PC-9 (cell line): ENCODE results near the gene EGFR. TPM values are rescaled to one million over a fixed set of nuclear protein-coding genes. Genes with fewer than 3 reads are reported as not detected.

Experiments used
- BruUV-seq: library from RNA; stranded (reverse); fragments of 400-500 nt; replicated peaks from 2 replicates; lab custom pipeline; 2021; lab: Mats Ljungman, UMichigan
- CTCF ChIA-PET: fragments of 300-600 bp; sonication (Branson Sonifier 250); formaldehyde crosslinking; loops from one replicate; lab custom pipeline; 2022; ENCODE audit warnings: antibody characterized with exemption; lab: Charles Lee
- POLR2A ChIA-PET: fragments of 300-600 bp; sonication (Branson Sonifier 250); formaldehyde crosslinking; loops from one replicate; lab custom pipeline; 2022; ENCODE audit warnings: antibody characterized with exemption; ENCODE audit not compliant: unreplicated experiment; lab: Charles Lee
- DNase-seq, 2 experiments: peaks; one replicate each; pipeline versions ENCODE4 v3.0.0 to v3.0.0-alpha.2; 2015 to 2022; ENCODE audit warnings: mixed read lengths in 1 of 2
- H2AFZ ChIP-seq: fragments of 200-600 bp; sonication (generic); 2 replicates; pipeline ENCODE4 v1.8.1; 2017; ENCODE audit warnings: antibody characterized with exemption
- H3F3A ChIP-seq: fragments of 200-600 bp; sonication (generic); 2 replicates; pipeline ENCODE4 v1.8.1; 2017; ENCODE audit warnings: antibody characterized with exemption, mild to moderate bottlenecking, low read depth; ENCODE audit not compliant: insufficient read depth
- H3K27ac ChIP-seq: fragments of 200-600 bp; sonication (generic); 2 replicates; pipeline ENCODE4 v1.6.1; 2016; ENCODE audit warnings: mixed run types
- H3K27me3 ChIP-seq: fragments of 200-600 bp; sonication (generic); 2 replicates; pipeline ENCODE4 v1.6.1; 2016; ENCODE audit warnings: low read depth, mixed run types; ENCODE audit not compliant: insufficient read depth
- H3K36me3 ChIP-seq: fragments of 200-600 bp; sonication (generic); 2 replicates; pipeline ENCODE4 v1.6.1; 2016; ENCODE audit warnings: low read depth, mixed run types
- H3K4me1 ChIP-seq: fragments of 200-600 bp; sonication (generic); replicated peaks from 2 replicates; pipeline ENCODE4 v1.6.1; 2016; ENCODE audit warnings: mixed run types; ENCODE audit not compliant: insufficient read depth
- H3K4me2 ChIP-seq: fragments of 200-600 bp; sonication (generic); 2 replicates; pipeline ENCODE4 v1.6.1; 2017; ENCODE audit warnings: mixed run types
- H3K4me3 ChIP-seq: fragments of 200-600 bp; sonication (generic); 2 replicates; pipeline ENCODE4 v1.6.1; 2016; ENCODE audit warnings: mixed run types
- H3K79me2 ChIP-seq: fragments of 200-600 bp; sonication (generic); 2 replicates; pipeline ENCODE4 v1.6.1; 2017; ENCODE audit warnings: low read depth, mixed run types
- H3K9me2 ChIP-seq: fragments of 200-600 bp; sonication (generic); 2 replicates; pipeline ENCODE4 v1.8.1; 2017; ENCODE audit warnings: mild to moderate bottlenecking; ENCODE audit not compliant: insufficient read depth
- H3K9me3 ChIP-seq: fragments of 200-600 bp; sonication (generic); 2 replicates; pipeline ENCODE4 v1.8.1; 2016; ENCODE audit warnings: low read depth; ENCODE audit not compliant: insufficient read depth
- H4K20me1 ChIP-seq: fragments of 200-600 bp; sonication (generic); 2 replicates; pipeline ENCODE4 v1.8.1; 2017; ENCODE audit not compliant: insufficient read depth
- EZH2 ChIP-seq: fragments of 200-600 bp; sonication (generic); IDR thresholded peaks from 2 replicates; pipeline ENCODE4 v1.8.0; 2017; ENCODE audit warnings: antibody characterized with exemption, low read depth
- intact Hi-C: fragments of 100-400 bp; cut with micrococcal nuclease; formaldehyde crosslinking; loops from one replicate; pipeline ENCODE4 v1.10.0; 2022; ENCODE audit not compliant: unreplicated experiment
- total RNA-seq: library from RNA; stranded (reverse); gene quantifications from 2 replicates; pipeline ENCODE4 v1.2.3, GENCODE V29; 2021
- TF ChIP-seq, protein P1 (sequence below): fragments of 200-600 bp; sonication (generic); conservative IDR thresholded peaks from 2 replicates; pipeline ENCODE4 v1.6.1; 2017; ENCODE audit warnings: mixed run types, antibody characterized with exemption, mild to moderate bottlenecking, moderate library complexity

The EGFR gene
- total RNA-seq, 1 experiment from 2014 or later: 342 TPM

GRCh38 chr7:55193245-55193644 is 174.4 kb downstream of the EGFR start:
- ChIA-PET POLR2A (interaction anchor here (0.6 kb wide), 1 partner anchor 35 kb away, joined by 4 read pairs; no protein-coding TSS in a partner anchor), CTCF (no interaction called here)
- TSS peak; percentile 3 for BruUV-seq
- H3K4me2 ChIP-seq: no peak overlapping the region
- no peak for TF ChIP-seq EZH2
- TF ChIP-seq, protein P1, sequence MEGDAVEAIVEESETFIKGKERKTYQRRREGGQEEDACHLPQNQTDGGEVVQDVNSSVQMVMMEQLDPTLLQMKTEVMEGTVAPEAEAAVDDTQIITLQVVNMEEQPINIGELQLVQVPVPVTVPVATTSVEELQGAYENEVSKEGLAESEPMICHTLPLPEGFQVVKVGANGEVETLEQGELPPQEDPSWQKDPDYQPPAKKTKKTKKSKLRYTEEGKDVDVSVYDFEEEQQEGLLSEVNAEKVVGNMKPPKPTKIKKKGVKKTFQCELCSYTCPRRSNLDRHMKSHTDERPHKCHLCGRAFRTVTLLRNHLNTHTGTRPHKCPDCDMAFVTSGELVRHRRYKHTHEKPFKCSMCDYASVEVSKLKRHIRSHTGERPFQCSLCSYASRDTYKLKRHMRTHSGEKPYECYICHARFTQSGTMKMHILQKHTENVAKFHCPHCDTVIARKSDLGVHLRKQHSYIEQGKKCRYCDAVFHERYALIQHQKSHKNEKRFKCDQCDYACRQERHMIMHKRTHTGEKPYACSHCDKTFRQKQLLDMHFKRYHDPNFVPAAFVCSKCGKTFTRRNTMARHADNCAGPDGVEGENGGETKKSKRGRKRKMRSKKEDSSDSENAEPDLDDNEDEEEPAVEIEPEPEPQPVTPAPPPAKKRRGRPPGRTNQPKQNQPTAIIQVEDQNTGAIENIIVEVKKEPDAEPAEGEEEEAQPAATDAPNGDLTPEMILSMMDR: no peak
- intact Hi-C loops: no loop called here
- H3K79me2 ChIP-seq: no peaks in the 10 kb centered on the region; the same call in 1 of the 2 replicates
- H3K4me3 ChIP-seq: no peak overlapping the region
- peaks cover 57% of the 10 kb centered on the region; the same call in 1 of the 2 replicates for H3F3A ChIP-seq
- no peaks in the 10 kb centered on the region for H3K9me3 ChIP-seq
- no peaks in the 10 kb centered on the region for H3K9me2 ChIP-seq
- no peak overlapping the region for H3K27ac ChIP-seq
- peaks cover 4% of the 10 kb centered on the region; the same call in 1 of the 2 replicates for H4K20me1 ChIP-seq
- H2AFZ ChIP-seq: no peak overlapping the region
- H3K27me3 ChIP-seq: no peaks in the 10 kb centered on the region
- H3K4me1 ChIP-seq: no peaks in the 10 kb centered on the region
- H3K36me3 ChIP-seq: peaks cover 84% of the 10 kb centered on the region
- no peak for DNase-seq

GRCh38 chr7:55194522-55194921 is 175.7 kb downstream of the EGFR start:
- no TSS peak for BruUV-seq
- no peak for DNase-seq
- Histone ChIP-seq H3K27ac (no peak overlapping the region), H3K4me3 (no peak overlapping the region), H3K36me3 (peaks cover 87% of the 10 kb centered on the region), H3K4me2 (no peak overlapping the region), H3K9me2 (no peaks in the 10 kb centered on the region), H3K27me3 (no peaks in the 10 kb centered on the region), H3F3A (peaks cover 65% of the 10 kb centered on the region; the same call in 1 of the 2 replicates), H2AFZ (no peak overlapping the region), H3K79me2 (no peaks in the 10 kb centered on the region), H3K9me3 (no peaks in the 10 kb centered on the region), H3K4me1 (no peaks in the 10 kb centered on the region), H4K20me1 (peaks cover 10% of the 10 kb centered on the region; the same call in 1 of the 2 replicates)
- ChIA-PET CTCF (no interaction called here), POLR2A (interaction anchor here (0.7 kb wide), 1 partner anchor 9 kb away, joined by 7 read pairs; no protein-coding TSS in a partner anchor)
- intact Hi-C loops: no loop called here
- TF ChIP-seq EZH2: no peak
- TF ChIP-seq, protein P1: no peak

DNA sequence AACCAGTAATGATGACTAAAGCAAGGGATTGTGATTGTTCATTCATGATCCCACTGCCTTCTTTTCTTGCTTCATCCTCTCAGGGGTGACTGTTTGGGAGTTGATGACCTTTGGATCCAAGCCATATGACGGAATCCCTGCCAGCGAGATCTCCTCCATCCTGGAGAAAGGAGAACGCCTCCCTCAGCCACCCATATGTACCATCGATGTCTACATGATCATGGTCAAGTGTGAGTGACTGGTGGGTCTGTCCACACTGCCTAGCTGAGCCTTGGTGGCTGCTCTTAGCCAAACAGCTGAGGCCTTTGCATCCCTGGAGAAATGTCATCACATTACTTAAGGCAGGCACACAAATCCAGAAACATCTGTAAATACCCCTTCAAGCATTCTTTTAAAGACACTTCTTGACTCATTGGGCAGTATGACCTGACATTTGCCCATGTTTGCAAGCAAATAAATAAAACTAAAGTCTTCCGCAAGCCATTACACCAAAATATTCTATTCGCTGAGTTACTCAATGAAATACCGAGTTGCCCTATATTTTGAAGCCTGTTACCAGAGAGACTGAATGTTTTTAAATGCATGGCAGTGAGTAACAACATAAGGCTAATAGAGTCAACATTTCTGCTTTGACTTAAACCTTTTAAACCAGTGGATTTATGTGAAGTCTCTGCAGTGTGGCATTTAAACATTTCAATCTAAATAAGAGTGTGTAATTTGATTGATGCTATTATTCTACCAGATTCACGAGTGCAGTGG is 180.0 kb downstream of the EGFR start:
- no peak overlapping the region for H3K27ac ChIP-seq
- no peaks in the 10 kb centered on the region for H3K27me3 ChIP-seq
- H3K9me2 ChIP-seq: no peaks in the 10 kb centered on the region
- BruUV-seq: no TSS peak
- no peak overlapping the region for H3K4me3 ChIP-seq
- DNase-seq: no peak
- TF ChIP-seq, protein P1: no peak
- TF ChIP-seq EZH2: no peak
- H2AFZ ChIP-seq: no peak overlapping the region
- no peak overlapping the region for H3K4me2 ChIP-seq
- peaks cover 79% of the 10 kb centered on the region for H3F3A ChIP-seq
- peaks cover 89% of the 10 kb centered on the region for H3K36me3 ChIP-seq
- H3K79me2 ChIP-seq: no peaks in the 10 kb centered on the region
- H3K4me1 ChIP-seq: no peaks in the 10 kb centered on the region
- peaks cover 12% of the 10 kb centered on the region; the same call in 1 of the 2 replicates for H4K20me1 ChIP-seq
- ChIA-PET CTCF (no interaction called here), POLR2A (interaction anchor here (0.6 kb wide), 1 partner anchor 229 kb away, joined by 6 read pairs; no protein-coding TSS in a partner anchor)
- intact Hi-C loops: loop anchor here (5.0 kb wide), 1 partner anchor 42 kb away; no protein-coding TSS in a partner anchor
- no peaks in the 10 kb centered on the region for H3K9me3 ChIP-seq
